Lower leg skin (tissue), 3 donors: ENCODE measurements around the gene NPSR1.

ENCODE experiments used
- POLR2A ChIP-seq, 2 donors: fragments of 450-650 bp; IDR thresholded peaks; one replicate each; pipeline ENCODE4 v1.6.1; 2016 to 2017; ENCODE audit warnings: antibody characterized with exemption in 2 of 2, mild to moderate bottlenecking in 1 of 2, moderate library complexity in 1 of 2
- TF ChIP-seq, protein P1 (sequence below), 3 donors: fragments of 450-650 bp; IDR thresholded peaks; one replicate each; pipeline ENCODE4 v1.5.1; 2016; ENCODE audit warnings: antibody characterized with exemption in 3 of 3, mild to moderate bottlenecking in 3 of 3, moderate library complexity in 2 of 3

- TF ChIP-seq POLR2A (IDR thresholded peaks at IDR 0.05), result no peak
- TF ChIP-seq, protein P1, sequence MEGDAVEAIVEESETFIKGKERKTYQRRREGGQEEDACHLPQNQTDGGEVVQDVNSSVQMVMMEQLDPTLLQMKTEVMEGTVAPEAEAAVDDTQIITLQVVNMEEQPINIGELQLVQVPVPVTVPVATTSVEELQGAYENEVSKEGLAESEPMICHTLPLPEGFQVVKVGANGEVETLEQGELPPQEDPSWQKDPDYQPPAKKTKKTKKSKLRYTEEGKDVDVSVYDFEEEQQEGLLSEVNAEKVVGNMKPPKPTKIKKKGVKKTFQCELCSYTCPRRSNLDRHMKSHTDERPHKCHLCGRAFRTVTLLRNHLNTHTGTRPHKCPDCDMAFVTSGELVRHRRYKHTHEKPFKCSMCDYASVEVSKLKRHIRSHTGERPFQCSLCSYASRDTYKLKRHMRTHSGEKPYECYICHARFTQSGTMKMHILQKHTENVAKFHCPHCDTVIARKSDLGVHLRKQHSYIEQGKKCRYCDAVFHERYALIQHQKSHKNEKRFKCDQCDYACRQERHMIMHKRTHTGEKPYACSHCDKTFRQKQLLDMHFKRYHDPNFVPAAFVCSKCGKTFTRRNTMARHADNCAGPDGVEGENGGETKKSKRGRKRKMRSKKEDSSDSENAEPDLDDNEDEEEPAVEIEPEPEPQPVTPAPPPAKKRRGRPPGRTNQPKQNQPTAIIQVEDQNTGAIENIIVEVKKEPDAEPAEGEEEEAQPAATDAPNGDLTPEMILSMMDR (IDR thresholded peaks at IDR 0.05), result no peak
These were observed 68.2 kb downstream of the NPSR1 start for GRCh38 chr7:34726221-34726620.
